Measurements from ENCODE around the gene SHISA9. TPM values are rescaled to one million over a fixed set of nuclear protein-coding genes. Genes with fewer than 3 reads are reported as not detected.

The SHISA9 gene
- total RNA-seq, 1 donor from 2014 or later, result 3.0 TPM

DNA sequence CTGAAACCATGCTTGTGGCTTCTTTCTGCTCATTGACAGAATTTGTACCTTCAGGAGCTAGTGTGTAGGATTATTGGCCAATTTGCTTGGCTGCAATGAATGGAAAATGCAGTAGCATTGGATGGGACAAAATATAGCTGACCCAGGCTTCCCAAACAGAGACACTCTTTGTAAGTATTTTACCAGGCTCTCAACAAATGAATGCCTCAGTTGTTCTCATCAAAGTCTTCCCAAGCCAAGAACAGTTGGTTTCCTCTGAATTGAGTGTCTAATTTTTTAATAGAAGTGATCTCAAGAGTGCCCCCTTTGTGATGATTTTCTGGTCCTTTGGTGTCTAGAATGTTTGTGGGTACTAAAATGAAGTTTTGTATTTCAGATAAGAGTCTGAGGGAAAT lies 140.9 kb downstream of the SHISA9 start:
- H3K4me1 Mint-ChIP-seq (ENCODE audit: low read depth), result no peaks in the 10 kb centered on the region
- H3K27ac Mint-ChIP-seq, result no peak overlapping the region
- peaks cover 4% of the 10 kb centered on the region for H3K9me3 Mint-ChIP-seq (ENCODE audit: low read depth)
- no peak overlapping the region for H3K4me3 Mint-ChIP-seq (ENCODE audit: low read depth)
- TF ChIP-seq, protein P1, sequence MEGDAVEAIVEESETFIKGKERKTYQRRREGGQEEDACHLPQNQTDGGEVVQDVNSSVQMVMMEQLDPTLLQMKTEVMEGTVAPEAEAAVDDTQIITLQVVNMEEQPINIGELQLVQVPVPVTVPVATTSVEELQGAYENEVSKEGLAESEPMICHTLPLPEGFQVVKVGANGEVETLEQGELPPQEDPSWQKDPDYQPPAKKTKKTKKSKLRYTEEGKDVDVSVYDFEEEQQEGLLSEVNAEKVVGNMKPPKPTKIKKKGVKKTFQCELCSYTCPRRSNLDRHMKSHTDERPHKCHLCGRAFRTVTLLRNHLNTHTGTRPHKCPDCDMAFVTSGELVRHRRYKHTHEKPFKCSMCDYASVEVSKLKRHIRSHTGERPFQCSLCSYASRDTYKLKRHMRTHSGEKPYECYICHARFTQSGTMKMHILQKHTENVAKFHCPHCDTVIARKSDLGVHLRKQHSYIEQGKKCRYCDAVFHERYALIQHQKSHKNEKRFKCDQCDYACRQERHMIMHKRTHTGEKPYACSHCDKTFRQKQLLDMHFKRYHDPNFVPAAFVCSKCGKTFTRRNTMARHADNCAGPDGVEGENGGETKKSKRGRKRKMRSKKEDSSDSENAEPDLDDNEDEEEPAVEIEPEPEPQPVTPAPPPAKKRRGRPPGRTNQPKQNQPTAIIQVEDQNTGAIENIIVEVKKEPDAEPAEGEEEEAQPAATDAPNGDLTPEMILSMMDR (IDR thresholded peaks at IDR 0.05; ENCODE audit: unreplicated experiment), result no peak
- no peaks in the 10 kb centered on the region for H3K27me3 Mint-ChIP-seq
- no peak for DNase-seq (ENCODE audit: low spot score, unreplicated experiment)
- no peaks in the 10 kb centered on the region for H3K36me3 Mint-ChIP-seq (ENCODE audit: insufficient read depth)

DNA sequence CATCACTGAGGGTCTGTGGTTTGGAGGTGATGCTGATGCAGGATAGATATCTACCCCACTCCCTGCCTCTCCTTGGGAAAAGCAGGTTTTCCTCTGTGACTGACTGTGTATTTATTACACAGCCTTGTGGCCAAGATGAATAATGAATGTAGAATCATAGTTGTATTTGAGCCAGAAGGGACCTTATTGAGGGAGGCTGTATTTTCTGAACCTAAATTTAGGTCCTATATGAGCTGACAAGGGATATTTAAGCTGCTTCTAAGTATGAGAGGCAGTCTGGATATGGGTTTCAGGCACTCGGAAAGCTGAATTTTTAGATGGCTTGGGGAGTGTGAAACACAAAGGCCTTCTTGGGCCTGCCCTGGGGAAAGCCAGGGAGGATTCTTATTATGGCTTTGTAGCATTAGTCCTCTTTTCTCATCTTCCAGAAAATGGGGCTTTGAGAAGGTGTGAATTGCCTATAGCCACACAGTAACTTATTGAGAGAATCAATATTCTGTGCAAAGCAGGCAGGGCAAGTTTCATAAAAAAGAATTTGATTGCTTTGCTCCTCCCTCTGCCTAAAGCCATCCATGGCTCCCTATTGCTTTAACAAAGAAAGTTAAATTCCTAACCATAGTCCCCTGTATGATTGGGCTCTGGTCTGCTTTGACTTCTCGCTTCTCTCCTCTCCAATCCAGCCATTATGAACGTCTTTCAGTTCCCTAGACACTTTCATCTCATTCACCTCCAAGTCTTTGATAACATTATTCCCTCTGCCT lies 144.8 kb downstream of the SHISA9 start:
- TF ChIP-seq, protein P1 (IDR thresholded peaks at IDR 0.05; ENCODE audit: unreplicated experiment), result no peak
- Mint-ChIP-seq H3K4me1 (ENCODE audit: low read depth) (no peaks in the 10 kb centered on the region), H3K4me3 (ENCODE audit: low read depth) (no peak overlapping the region), H3K27me3 (no peaks in the 10 kb centered on the region), H3K9me3 (ENCODE audit: low read depth) (no peaks in the 10 kb centered on the region), H3K27ac (no peak overlapping the region), H3K36me3 (ENCODE audit: insufficient read depth) (no peaks in the 10 kb centered on the region)
- DNase-seq (ENCODE audit: low spot score, unreplicated experiment), result no peak

DNA sequence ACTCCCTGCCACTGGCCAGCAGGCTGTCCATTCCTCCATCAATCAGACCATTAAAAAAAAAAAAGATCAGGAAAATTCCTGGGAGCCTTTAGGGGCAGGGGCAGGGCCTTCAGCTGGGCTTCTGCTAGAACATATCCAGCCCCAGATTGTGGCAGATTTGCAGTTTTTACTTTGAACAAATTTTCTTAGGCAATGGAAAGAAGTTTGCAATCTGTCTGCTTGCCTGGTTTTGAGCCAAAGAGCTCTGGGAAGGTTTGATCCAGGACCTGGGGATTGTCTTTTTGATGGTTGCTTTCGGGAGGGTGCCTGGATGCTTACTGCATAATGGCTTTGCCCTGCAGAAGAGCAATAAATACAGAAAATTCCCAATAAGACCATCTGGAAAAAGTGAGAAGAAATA lies 145.9 kb downstream of the SHISA9 start:
- Mint-ChIP-seq H3K9me3 (ENCODE audit: low read depth) (no peaks in the 10 kb centered on the region), H3K27ac (no peak overlapping the region), H3K36me3 (ENCODE audit: insufficient read depth) (no peaks in the 10 kb centered on the region), H3K4me1 (ENCODE audit: low read depth) (no peaks in the 10 kb centered on the region), H3K4me3 (ENCODE audit: low read depth) (no peak overlapping the region), H3K27me3 (no peaks in the 10 kb centered on the region)
- DNase-seq (ENCODE audit: low spot score, unreplicated experiment), result no peak
- TF ChIP-seq, protein P1 (IDR thresholded peaks at IDR 0.05; ENCODE audit: unreplicated experiment), result no peak

DNA sequence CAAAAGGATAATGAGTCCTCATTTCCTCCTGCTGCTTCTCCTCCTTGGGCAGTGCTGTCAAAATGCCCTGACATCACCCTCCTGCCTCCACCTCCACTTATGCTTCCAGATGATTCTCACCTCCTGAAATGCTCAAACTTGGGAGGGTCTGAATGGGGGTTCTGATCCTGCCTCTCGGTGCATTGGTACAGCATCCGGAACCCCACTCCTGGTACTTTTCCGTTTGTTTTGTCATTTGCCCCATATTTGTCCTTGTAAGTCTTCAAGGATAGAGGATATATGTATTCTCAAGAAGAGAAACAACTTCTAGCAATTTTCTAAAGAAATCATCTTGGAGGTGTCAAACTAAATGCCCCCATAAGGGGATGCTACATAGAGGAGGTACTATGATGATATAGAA lies 148.3 kb downstream of the SHISA9 start:
- Mint-ChIP-seq H3K9me3 (ENCODE audit: low read depth) (no peaks in the 10 kb centered on the region), H3K4me3 (ENCODE audit: low read depth) (no peak overlapping the region)

DNA sequence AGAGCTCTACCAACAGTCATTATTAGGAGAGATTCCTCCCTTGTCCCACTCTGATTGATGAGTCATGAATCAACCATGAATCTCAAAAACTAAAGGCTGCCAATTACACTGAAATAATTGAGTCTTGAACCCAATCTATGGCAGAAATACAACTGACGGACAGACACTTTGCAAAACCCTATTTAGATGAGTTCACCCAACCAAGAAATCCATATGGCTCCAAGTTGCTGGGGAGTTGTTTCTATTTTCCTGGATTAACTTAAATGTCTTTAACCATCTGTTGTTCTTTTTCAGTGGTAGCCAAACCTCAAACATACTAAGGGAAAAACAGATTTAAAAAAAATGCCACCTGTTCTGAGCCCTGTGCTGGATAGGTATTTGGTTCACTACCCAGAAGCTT lies 151.0 kb downstream of the SHISA9 start:
- TF ChIP-seq, protein P1 (IDR thresholded peaks at IDR 0.05; ENCODE audit: unreplicated experiment), result no peak
- Mint-ChIP-seq H3K4me3 (ENCODE audit: low read depth) (no peak overlapping the region), H3K27me3 (no peaks in the 10 kb centered on the region), H3K36me3 (ENCODE audit: insufficient read depth) (no peaks in the 10 kb centered on the region), H3K4me1 (ENCODE audit: low read depth) (no peaks in the 10 kb centered on the region), H3K27ac (no peak overlapping the region), H3K9me3 (ENCODE audit: low read depth) (no peaks in the 10 kb centered on the region)
- no peak for DNase-seq (ENCODE audit: low spot score, unreplicated experiment)

More for the DNA sequence above, 148.3 kb downstream of the SHISA9 start:
- H3K36me3 Mint-ChIP-seq (ENCODE audit: insufficient read depth), result no peaks in the 10 kb centered on the region
- no peaks in the 10 kb centered on the region for H3K27me3 Mint-ChIP-seq
- H3K4me1 Mint-ChIP-seq (ENCODE audit: low read depth), result no peaks in the 10 kb centered on the region
- TF ChIP-seq, protein P1 (IDR thresholded peaks at IDR 0.05; ENCODE audit: unreplicated experiment), result no peak
- no peak overlapping the region for H3K27ac Mint-ChIP-seq
- DNase-seq (ENCODE audit: low spot score, unreplicated experiment), result no peak

Measured in progenitor cell of endocrine pancreas (in vitro differentiated cells).